ENCODE measurements around the gene HAGHL.

DNA sequence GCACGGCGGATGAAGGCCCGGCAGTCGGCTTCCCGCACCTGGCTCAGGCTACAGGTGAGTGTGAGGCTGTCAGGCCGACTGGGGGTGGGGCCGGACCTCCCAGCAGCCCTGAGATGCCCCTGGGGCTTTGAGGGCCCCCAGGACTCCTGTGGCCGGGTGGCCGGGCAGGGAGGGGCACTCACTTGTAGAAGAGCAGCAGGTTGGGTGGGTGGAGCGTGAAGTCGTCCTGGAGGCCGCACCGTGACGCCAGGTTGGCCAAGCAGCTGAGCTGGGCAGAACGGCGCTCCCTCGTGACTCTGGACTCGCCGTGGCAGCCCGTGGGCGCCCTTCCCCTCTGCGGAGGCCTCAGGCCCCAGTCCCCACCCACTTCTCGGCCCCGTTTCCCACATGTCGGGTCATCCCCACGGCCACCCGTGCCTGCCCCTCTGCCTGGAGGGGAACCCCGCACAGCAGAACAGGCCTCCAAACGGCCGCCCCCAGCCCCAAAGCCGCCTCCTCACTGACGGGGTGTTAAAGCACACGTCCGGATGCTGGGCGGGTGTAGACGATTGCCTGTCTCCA, 48.4 kb downstream of the HAGHL start:
- TF ChIP-seq, protein P1, sequence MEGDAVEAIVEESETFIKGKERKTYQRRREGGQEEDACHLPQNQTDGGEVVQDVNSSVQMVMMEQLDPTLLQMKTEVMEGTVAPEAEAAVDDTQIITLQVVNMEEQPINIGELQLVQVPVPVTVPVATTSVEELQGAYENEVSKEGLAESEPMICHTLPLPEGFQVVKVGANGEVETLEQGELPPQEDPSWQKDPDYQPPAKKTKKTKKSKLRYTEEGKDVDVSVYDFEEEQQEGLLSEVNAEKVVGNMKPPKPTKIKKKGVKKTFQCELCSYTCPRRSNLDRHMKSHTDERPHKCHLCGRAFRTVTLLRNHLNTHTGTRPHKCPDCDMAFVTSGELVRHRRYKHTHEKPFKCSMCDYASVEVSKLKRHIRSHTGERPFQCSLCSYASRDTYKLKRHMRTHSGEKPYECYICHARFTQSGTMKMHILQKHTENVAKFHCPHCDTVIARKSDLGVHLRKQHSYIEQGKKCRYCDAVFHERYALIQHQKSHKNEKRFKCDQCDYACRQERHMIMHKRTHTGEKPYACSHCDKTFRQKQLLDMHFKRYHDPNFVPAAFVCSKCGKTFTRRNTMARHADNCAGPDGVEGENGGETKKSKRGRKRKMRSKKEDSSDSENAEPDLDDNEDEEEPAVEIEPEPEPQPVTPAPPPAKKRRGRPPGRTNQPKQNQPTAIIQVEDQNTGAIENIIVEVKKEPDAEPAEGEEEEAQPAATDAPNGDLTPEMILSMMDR (IDR thresholded peaks at IDR 0.05), result no peak
- no peak for TF ChIP-seq POLR2A (IDR thresholded peaks at IDR 0.05)
